Pancreas (tissue), 10 donors: Measurements from ENCODE around the gene SNX24. TPM values are rescaled to one million over a fixed set of nuclear protein-coding genes. Genes with fewer than 3 reads are reported as not detected.
"Not testable (repeated sequence)": the region's sequence is repeated elsewhere in the genome, so short reads cannot be mapped to it uniquely, and the experiment has no call there.

Source experiments
- ATAC-seq, 4 donors: fragments of 200-7000 bp; cut with Tn5 transposase; one replicate each; pipeline versions ENCODE4 v1.8.0 to v1.9.1; 2020; ENCODE audit warnings: mild to moderate bottlenecking in 4 of 4, moderate library complexity in 4 of 4
- DNase-seq, 6 donors: peaks; one replicate each; pipeline ENCODE4 v3.0.0-alpha.2; 2020
- FAIRE-seq: peaks from 2 replicates; lab custom pipeline; 2012; peaks lifted over from hg19 to GRCh38; lab: Jason Lieb, UNC
- H3K27ac ChIP-seq, 4 donors: fragments of 200-600 bp; sonication (generic); 1 replicate in 3 of 4; 2 replicates in 1 of 4; pipeline versions ENCODE4 v1.5.0 to v1.8.0; 2020
- H3K27me3 ChIP-seq, 4 donors: fragments of 200-600 bp; one replicate each; pipeline ENCODE4 v1.8.0; 2021
- H3K36me3 ChIP-seq, 3 donors: fragments of 200-600 bp; sonication (generic) in 1 of 3; one replicate each; pipeline versions ENCODE4 v1.5.0 to v1.8.0; 2020 to 2021
- H3K4me1 ChIP-seq, 3 donors: fragments of 200-600 bp; one replicate each; pipeline ENCODE4 v1.8.0; 2021
- H3K4me3 ChIP-seq, 4 donors: fragments of 200-600 bp; sonication (generic) in 2 of 4; one replicate each; pipeline versions ENCODE4 v1.5.0 to v1.8.0; 2020 to 2021
- H3K9me3 ChIP-seq, 4 donors: fragments of 200-600 bp; one replicate each; pipeline ENCODE4 v1.8.0; 2021
- WGBS, 2 donors: extraction: QIAGEN DNeasy Blood & Tissue Kit; methylation state at CpG; one replicate each; pipeline ENCODE4 v1.1.7; 2013; 5-methylcytosine and 5-hydroxymethylcytosine counted together
- intact Hi-C, 3 donors: fragments of 100-400 bp; cut with DNase I; formaldehyde crosslinking; loops; one replicate each; pipeline versions ENCODE4 v1.11.1 to v1.14.2; 2022
- polyA plus RNA-seq, 2 donors: library from polyadenylated mRNA; stranded (reverse); fragments of 200-250 nt; gene quantifications; one replicate each; pipeline ENCODE4 v1.2.3, GENCODE V29; 2013
- total RNA-seq, 6 donors: library from RNA; stranded (reverse); fragmentation: NEBNext Ultra II Directional in 4 of 6; extraction: Animal tissue kit (Norgen Biotek cat#: 25700) in 4 of 6; gene quantifications; one replicate each; pipeline versions ENCODE4 v1.2.1 to v1.2.4, GENCODE V29; 2021 to 2023
- TF ChIP-seq, protein P1 (sequence below), 4 donors: fragments of 200-600 bp; sonication (generic) in 3 of 4; IDR thresholded peaks; one replicate each; pipeline versions ENCODE4 v1.5.0 to v1.8.0; 2021; ENCODE audit warnings: antibody characterized with exemption in 4 of 4
- donor health status: healthy with polysubstance abuse.
- donor health status: DM: no; HTN: no; CAD: no; lungs with moderate emphysema.
- donor health status: DM: no; HTN: no; CAD: no.
- donor health status: control.
- donor health status: control.
- donor health status: Bipolar disorder and iron deficiency.
- donor health status: DM: yes; HTN: yes; CAD: no.
- donor health status: DM: no; HTN: no; CAD: no.
- donor health status: DM: no; HTN: no; CAD: no.
- donor health status: DM: yes; HTN: yes; CAD: no.

SNX24 gene
- total and polyA plus RNA-seq, 8 donors: 5.2 to 10.0 (median 6.9) TPM

GRCh38 chr5:122908108-122908507, 62.7 kb downstream of the SNX24 start:
- no peaks in the 10 kb centered on the region for H3K27me3 ChIP-seq
- no peaks in the 10 kb centered on the region for H3K36me3 ChIP-seq
- DNase-seq (no peak), FAIRE-seq (no peak), ATAC-seq (no peak)
- intact Hi-C loops: no loop called here
- no peaks in the 10 kb centered on the region for H3K9me3 ChIP-seq
- TF ChIP-seq, protein P1, sequence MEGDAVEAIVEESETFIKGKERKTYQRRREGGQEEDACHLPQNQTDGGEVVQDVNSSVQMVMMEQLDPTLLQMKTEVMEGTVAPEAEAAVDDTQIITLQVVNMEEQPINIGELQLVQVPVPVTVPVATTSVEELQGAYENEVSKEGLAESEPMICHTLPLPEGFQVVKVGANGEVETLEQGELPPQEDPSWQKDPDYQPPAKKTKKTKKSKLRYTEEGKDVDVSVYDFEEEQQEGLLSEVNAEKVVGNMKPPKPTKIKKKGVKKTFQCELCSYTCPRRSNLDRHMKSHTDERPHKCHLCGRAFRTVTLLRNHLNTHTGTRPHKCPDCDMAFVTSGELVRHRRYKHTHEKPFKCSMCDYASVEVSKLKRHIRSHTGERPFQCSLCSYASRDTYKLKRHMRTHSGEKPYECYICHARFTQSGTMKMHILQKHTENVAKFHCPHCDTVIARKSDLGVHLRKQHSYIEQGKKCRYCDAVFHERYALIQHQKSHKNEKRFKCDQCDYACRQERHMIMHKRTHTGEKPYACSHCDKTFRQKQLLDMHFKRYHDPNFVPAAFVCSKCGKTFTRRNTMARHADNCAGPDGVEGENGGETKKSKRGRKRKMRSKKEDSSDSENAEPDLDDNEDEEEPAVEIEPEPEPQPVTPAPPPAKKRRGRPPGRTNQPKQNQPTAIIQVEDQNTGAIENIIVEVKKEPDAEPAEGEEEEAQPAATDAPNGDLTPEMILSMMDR (IDR thresholded peaks at IDR 0.05): no peak
- no peak overlapping the region for H3K27ac ChIP-seq
- WGBS, 2 donors: 81 to 85% methylated on average over 6 of the region's 6 CpGs
- no peak overlapping the region for H3K4me3 ChIP-seq
- no peaks in the 10 kb centered on the region for H3K4me1 ChIP-seq

GRCh38 chr5:122908662-122909061, 63.2 kb downstream of the SNX24 start:
- FAIRE-seq: no peak
- H3K4me1 ChIP-seq: no peaks in the 10 kb centered on the region
- H3K36me3 ChIP-seq: no peaks in the 10 kb centered on the region
- intact Hi-C loops: no loop called here
- no peaks in the 10 kb centered on the region for H3K9me3 ChIP-seq
- no peaks in the 10 kb centered on the region for H3K27me3 ChIP-seq
- TF ChIP-seq, protein P1 (IDR thresholded peaks at IDR 0.05): no peak
- no peak overlapping the region for H3K4me3 ChIP-seq
- DNase-seq: no peak
- no peak overlapping the region for H3K27ac ChIP-seq
- no peak for ATAC-seq
- 97 to 98% methylated on average over 6 of the region's 6 CpGs for WGBS, 2 donors

DNA sequence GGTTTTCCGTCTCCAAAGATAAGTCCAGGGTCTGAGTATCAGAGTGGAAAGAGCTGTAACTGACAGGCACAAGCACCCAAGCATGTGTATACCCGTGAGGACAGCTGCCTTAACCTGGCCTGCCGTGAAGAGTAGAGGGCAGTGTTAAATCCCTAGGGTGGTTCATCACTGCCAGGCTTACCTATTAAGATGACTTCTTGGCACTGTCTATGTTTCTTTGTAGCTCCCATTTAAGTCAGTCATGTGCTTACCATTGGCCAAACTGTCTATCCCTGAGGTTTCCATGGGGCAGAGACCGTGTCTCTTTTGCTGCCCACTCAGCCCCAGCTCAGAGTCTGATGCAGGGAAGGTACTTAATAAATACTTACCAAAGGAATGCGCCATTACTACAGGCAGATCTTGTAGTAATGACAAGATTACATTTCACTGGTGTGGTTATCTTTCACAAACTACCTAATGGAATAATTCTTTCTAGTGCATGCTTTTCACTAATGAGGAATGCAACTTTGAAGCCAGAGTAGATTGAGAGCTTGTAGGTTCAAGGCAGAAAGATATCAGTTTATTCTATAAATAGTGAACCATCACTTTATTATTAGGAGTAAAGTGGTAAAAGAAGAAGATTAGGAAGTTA, 64.2 kb downstream of the SNX24 start:
- Histone ChIP-seq H3K4me1 (no peaks in the 10 kb centered on the region), H3K9me3 (no peaks in the 10 kb centered on the region), H3K27me3 (no peaks in the 10 kb centered on the region), H3K27ac (no peak overlapping the region), H3K36me3 (no peaks in the 10 kb centered on the region), H3K4me3 (no peak overlapping the region)
- ATAC-seq (no peak), DNase-seq (no peak), FAIRE-seq (no peak)
- intact Hi-C loops: no loop called here
- TF ChIP-seq, protein P1 (IDR thresholded peaks at IDR 0.05): no peak
- 91 to 93% methylated on average over 5 of the region's 5 CpGs for WGBS, 2 donors

DNA sequence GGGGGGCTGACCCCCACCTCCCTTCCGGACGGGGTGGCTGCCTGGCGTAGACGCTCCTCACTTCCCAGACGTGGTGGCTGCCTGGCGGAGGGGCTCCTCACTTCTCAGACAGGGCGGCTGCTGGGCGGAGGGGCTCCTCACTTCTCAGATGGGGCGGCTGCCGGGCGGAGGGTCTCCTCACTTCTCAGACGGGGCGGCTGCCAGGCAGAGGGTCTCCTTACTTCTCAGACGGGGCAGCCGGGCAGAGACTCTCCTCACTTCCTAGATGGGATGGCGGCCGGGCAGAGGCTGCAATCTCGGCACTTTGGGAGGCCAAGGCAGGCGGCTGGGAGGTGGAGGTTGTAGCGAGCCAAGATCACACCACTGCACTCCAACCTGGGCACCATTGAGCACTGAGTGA, 68.0 kb downstream of the SNX24 start:
- H3K36me3 ChIP-seq, ATAC-seq, H3K27me3 ChIP-seq, intact Hi-C loops, H3K9me3 ChIP-seq, H3K4me3 ChIP-seq, H3K4me1 ChIP-seq, H3K27ac ChIP-seq, FAIRE-seq: not testable (repeated sequence)
- 93 to 97% methylated on average over 15 to 20 of the region's 20 CpGs for WGBS, 2 donors
- peak in 1 of 6 donors; percentile 64 for DNase-seq

DNA sequence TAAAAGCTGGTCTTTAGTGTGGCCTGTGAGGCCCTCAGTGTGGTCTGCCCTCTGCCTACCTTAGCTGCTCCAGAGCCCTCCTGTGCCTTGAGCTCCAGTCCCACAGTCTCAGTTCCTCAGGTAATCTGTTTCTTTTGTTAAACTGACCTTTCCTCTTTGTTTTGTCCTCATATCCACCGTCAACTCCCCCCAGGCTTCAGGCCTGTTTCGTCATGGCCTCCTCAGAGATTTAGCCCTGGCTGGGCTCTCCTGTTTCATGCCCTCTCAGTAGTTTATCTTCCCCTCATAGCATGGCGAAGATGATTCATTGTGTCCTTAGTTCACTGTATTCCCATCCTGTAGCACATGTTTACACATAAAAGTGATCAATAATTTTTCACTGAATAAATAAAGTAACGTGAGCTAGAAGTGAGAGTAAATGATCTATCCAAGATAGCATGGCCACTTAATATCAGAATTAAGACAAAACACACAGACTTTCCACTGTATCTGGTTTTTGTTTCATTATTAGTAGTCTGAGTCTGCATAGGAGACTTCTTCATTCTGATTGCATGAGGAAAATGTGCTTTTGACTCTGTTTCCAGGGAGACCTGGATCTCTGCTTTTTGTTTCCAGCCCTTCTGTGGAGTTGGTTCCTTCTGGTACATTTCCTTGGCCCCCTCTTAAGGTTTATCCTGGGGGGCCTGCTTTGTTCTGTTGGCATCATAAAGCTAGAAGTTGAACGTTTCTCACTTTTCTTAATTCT, 70.5 kb downstream of the SNX24 start:
- H3K27ac ChIP-seq: peak overlapping the region in 3 of 4 donors; percentile 11 to 35 (median 26)
- H3K36me3 ChIP-seq: no peaks in the 10 kb centered on the region

More for the DNA sequence above, 70.5 kb downstream of the SNX24 start:
- Histone ChIP-seq H3K9me3 (no peaks in the 10 kb centered on the region), H3K4me1 (peaks cover 0 to 9% (median 0%) of the 10 kb centered on the region in 3 donors), H3K4me3 (no peak overlapping the region), H3K27me3 (no peaks in the 10 kb centered on the region)
- no peak for FAIRE-seq
- TF ChIP-seq, protein P1 (IDR thresholded peaks at IDR 0.05): no peak
- peak; percentile 56 to 73 (median 64) for ATAC-seq
- intact Hi-C loops: no loop called here
- WGBS, 2 donors: 15 to 34% methylated on average over 5 of the region's 5 CpGs
- DNase-seq: no peak
